ENCODE data around the gene DCAF11. TPM values are rescaled to one million over a fixed set of nuclear protein-coding genes. Genes with fewer than 3 reads are reported as not detected.

Gene DCAF11
- total RNA-seq, 1 experiment from 2014 or later: 52.7 TPM

DNA sequence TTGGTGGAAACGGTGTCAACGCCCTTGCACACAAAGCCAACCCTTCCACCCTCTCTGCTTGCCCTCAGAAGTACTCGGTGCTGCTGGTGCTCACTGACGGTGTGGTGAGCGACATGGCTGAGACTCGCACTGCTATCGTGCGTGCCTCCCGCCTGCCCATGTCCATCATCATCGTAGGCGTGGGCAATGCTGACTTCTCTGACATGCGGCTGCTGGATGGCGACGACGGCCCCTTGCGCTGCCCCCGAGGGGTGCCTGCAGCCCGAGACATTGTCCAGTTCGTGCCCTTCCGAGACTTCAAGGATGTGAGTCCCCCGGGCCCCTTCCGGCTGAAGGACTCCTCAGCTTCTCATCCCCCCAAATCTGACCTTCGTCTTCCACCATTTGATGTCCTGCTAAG lies 37.5 kb upstream of the DCAF11 start:
- H3K4me1 ChIP-seq (replicated peaks; ENCODE audit: insufficient read depth): peaks cover 10% of the 10 kb centered on the region; the same call in 1 of the 2 replicates
- no peaks in the 10 kb centered on the region for H3K79me2 ChIP-seq (ENCODE audit: low read depth)
- H3K4me3 ChIP-seq: no peak overlapping the region
- no peaks in the 10 kb centered on the region for H3F3A ChIP-seq (ENCODE audit: insufficient read depth, low read depth)
- no peaks in the 10 kb centered on the region for H3K9me2 ChIP-seq (ENCODE audit: insufficient read depth)
- H2AFZ ChIP-seq: no peak overlapping the region
- TF ChIP-seq CTCF (conservative IDR thresholded peaks at IDR 0.05) (no peak), EZH2 (IDR thresholded peaks at IDR 0.05; ENCODE audit: low read depth) (no peak)
- ChIA-PET POLR2A (ENCODE audit: unreplicated experiment) (no interaction called here), CTCF (no interaction called here)
- H3K27ac ChIP-seq: no peak overlapping the region
- H3K36me3 ChIP-seq (ENCODE audit: low read depth): no peaks in the 10 kb centered on the region
- no TSS peak for BruUV-seq (replicated peaks)
- intact Hi-C loops (cut with micrococcal nuclease; ENCODE audit: unreplicated experiment): no loop called here
- H3K9me3 ChIP-seq (ENCODE audit: insufficient read depth, low read depth): no peaks in the 10 kb centered on the region
- no peak overlapping the region for H3K4me2 ChIP-seq
- no peaks in the 10 kb centered on the region for H4K20me1 ChIP-seq (ENCODE audit: insufficient read depth)
- no peak for DNase-seq
- H3K27me3 ChIP-seq (ENCODE audit: insufficient read depth, low read depth): no peaks in the 10 kb centered on the region

GRCh38 chr14:24078146-24078545 lies 36.4 kb upstream of the DCAF11 start:
- Histone ChIP-seq H3K4me1 (replicated peaks; ENCODE audit: insufficient read depth) (peaks cover 10% of the 10 kb centered on the region; the same call in 1 of the 2 replicates), H3K27me3 (ENCODE audit: insufficient read depth, low read depth) (no peaks in the 10 kb centered on the region), H3K9me3 (ENCODE audit: insufficient read depth, low read depth) (no peaks in the 10 kb centered on the region), H3K4me3 (no peak overlapping the region), H3K79me2 (ENCODE audit: low read depth) (no peaks in the 10 kb centered on the region), H3K36me3 (ENCODE audit: low read depth) (no peaks in the 10 kb centered on the region), H4K20me1 (ENCODE audit: insufficient read depth) (no peaks in the 10 kb centered on the region), H3F3A (ENCODE audit: insufficient read depth, low read depth) (no peaks in the 10 kb centered on the region), H3K9me2 (ENCODE audit: insufficient read depth) (no peaks in the 10 kb centered on the region), H2AFZ (no peak overlapping the region), H3K27ac (no peak overlapping the region), H3K4me2 (no peak overlapping the region)
- ChIA-PET CTCF (no interaction called here), POLR2A (ENCODE audit: unreplicated experiment) (interaction anchor here (0.6 kb wide), 1 partner anchor 248 kb away, joined by 3 read pairs; no protein-coding TSS in a partner anchor)
- TF ChIP-seq EZH2 (IDR thresholded peaks at IDR 0.05; ENCODE audit: low read depth): no peak
- TF ChIP-seq CTCF (conservative IDR thresholded peaks at IDR 0.05): no peak
- BruUV-seq (replicated peaks): no TSS peak
- DNase-seq: no peak
- intact Hi-C loops (cut with micrococcal nuclease; ENCODE audit: unreplicated experiment): no loop called here

- Histone ChIP-seq H3K4me1 (replicated peaks; ENCODE audit: insufficient read depth) (peaks cover 10% of the 10 kb centered on the region; the same call in 1 of the 2 replicates), H3K9me3 (ENCODE audit: insufficient read depth, low read depth) (no peaks in the 10 kb centered on the region), H3K9me2 (ENCODE audit: insufficient read depth) (no peaks in the 10 kb centered on the region), H4K20me1 (ENCODE audit: insufficient read depth) (no peaks in the 10 kb centered on the region), H3K27me3 (ENCODE audit: insufficient read depth, low read depth) (no peaks in the 10 kb centered on the region), H3K4me3 (no peak overlapping the region), H3F3A (ENCODE audit: insufficient read depth, low read depth) (no peaks in the 10 kb centered on the region), H3K27ac (no peak overlapping the region), H3K36me3 (ENCODE audit: low read depth) (no peaks in the 10 kb centered on the region), H3K4me2 (no peak overlapping the region), H2AFZ (no peak overlapping the region), H3K79me2 (ENCODE audit: low read depth) (no peaks in the 10 kb centered on the region)
- no peak for TF ChIP-seq CTCF (conservative IDR thresholded peaks at IDR 0.05)
- no peak for TF ChIP-seq EZH2 (IDR thresholded peaks at IDR 0.05; ENCODE audit: low read depth)
- DNase-seq: no peak
- intact Hi-C loops (cut with micrococcal nuclease; ENCODE audit: unreplicated experiment): no loop called here
- POLR2A ChIA-PET (ENCODE audit: unreplicated experiment): interaction anchor here (0.6 kb wide), 1 partner anchor 35 kb away, joined by 4 read pairs; no protein-coding TSS in a partner anchor
- CTCF ChIA-PET: interaction anchor here (0.6 kb wide), 2 partner anchors 11 to 547 kb away, joined by 3 to 11 read pairs; no protein-coding TSS in a partner anchor
- BruUV-seq (replicated peaks): no TSS peak
Measured at GRCh38 chr14:24079491-24080141, 35.0 kb upstream of the DCAF11 start.

Data from PC-9 (cell line).